Stimulated activated CD4-positive, alpha-beta T cell treated with anti-CD3 and anti-CD28 coated beads, Interleukin-12 subunit alpha, Interleukin-12 subunit beta, amount 100 ng/mL, for 48 hours (primary cell): ENCODE results near the gene MSANTD4.
"Not testable (repeated sequence)": the region's sequence is repeated elsewhere in the genome, so short reads cannot be mapped to it uniquely, and the experiment has no call there.

Source experiments
- DNase-seq, 3 donors: peaks; one replicate each; pipeline ENCODE4 v3.0.0-alpha.2; 2020; ENCODE audit warnings: low read depth in 2 of 3, low spot score in 1 of 3

The MSANTD4 gene

DNA sequence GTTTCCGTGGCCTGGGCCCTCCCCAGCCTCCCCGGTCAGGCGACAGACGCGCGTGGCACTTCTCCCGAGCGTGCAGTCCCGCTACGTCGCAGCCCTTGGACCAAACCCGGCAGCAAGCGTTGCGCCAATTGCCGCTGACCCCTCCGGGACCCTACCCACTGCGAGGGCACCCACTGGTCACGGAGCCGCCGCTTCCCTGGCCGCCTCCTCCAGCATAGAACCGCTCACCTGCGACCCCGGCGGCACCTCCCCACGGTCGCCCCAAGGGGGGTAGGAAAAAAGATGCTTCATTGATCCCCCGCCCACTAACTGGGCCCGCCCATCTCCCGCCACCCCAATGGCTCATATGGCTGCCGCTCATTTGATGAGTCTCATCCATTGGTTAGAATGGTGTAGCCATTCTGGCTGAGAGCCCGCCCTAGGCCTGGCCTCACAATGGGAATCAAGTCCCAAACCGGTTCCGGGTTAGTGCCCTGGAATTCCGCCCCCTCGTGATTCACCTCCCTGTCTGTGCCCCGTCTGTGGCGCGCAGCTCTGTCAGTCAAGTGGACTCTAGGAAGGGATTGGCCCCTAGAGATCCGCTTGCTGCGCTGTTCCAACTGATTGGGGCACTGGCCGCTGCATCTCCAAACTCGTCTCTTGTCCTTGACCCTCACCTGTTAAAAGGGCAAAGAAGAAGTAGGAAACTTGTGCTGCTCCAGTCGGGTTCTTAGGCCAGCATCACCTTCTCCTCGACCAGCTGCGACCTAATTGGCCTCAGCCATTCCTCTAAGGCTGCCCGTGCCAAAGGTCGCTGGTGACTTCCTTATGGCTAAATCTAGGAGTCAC, at the start of gene MSANTD4:
MSANTD4 (minus strand) TSS at position 274 of the 828 bp plus-strand sequence. CDS start 11,323 bp downstream, outside the sequence.
- DNase-seq, result peak; percentile 93 to 99 (median 95)

GRCh38 chr11:106070606-106071005, 48.6 kb upstream of the MSANTD4 start:
- no peak for DNase-seq

DNA sequence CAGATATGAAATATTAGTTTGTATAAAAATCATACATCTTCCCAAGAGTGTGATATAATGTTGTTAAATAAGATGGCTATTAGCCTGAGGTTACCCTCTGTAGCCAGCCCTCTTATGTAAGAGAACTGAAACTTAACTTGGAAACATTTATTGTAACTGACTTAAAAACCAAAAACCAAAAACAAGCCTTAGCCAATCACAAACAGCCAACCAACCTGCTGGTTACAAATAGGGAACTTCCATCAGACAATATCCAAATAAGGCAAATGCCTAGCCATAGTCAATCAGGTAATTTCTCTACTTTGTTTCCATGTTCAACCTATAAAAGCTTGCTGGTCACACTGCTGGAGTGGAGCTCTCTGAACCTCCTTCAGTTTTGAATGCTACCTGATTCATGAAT, 41.0 kb upstream of the MSANTD4 start:
- DNase-seq, result no peak

- DNase-seq, result no peak
Observed at GRCh38 chr11:106061954-106062949, 40.2 kb upstream of the MSANTD4 start.

DNA sequence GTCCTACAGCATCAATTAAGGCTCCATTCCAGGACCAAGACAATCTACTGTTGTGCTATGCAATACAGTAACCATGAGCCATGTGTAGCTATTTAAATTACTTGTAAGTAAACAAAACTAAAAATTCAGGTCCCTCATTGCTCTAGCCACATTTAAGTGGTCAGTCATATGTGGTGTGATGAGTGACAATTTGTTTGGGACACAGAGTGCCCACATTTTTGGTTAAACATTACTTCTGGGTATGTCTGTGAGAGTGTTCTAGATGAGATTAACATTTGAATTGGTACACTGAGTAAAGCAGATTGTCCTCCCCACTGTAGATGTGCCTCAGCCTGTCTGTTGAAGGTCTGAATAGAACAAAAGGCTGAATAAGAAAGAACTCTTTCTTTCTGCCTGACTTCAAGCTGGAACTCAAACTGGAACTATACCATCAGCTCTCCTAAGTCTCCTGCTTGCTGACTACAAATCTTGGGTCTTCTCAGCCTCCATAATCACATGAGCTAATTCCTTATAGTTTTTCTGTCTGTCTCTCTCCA, 39.3 kb upstream of the MSANTD4 start:
- DNase-seq, result no peak

- DNase-seq, result no peak
Observed at GRCh38 chr11:106059617-106060016, 37.6 kb upstream of the MSANTD4 start.

DNA sequence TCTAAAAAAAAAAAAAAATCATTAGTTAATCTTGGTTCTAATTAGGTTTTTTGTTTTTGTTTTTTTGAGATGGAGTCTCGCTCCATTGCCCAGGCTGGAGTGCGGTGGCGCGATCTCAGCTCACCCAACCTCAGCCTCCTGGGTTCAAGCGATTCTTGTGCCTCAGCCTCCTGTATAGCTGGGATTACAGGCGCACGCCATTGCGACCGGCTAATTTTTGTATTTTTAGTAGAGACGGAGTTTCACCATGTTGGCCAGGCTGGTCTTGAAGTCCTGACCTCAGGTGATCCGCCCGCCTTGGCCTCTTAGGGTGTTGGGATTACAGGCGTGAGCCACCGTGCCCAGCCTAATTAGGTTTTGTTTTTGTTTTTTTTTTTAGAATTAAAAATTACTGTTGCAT, 36.3 kb upstream of the MSANTD4 start:
- DNase-seq, result not testable (repeated sequence)

- DNase-seq, result no peak
Observed at GRCh38 chr11:106051103-106051502, 29.1 kb upstream of the MSANTD4 start.

- DNase-seq, result no peak
Observed at GRCh38 chr11:106049727-106050476, 27.9 kb upstream of the MSANTD4 start.

- DNase-seq, result no peak
Observed at GRCh38 chr11:106047631-106048030, 25.6 kb upstream of the MSANTD4 start.

DNA sequence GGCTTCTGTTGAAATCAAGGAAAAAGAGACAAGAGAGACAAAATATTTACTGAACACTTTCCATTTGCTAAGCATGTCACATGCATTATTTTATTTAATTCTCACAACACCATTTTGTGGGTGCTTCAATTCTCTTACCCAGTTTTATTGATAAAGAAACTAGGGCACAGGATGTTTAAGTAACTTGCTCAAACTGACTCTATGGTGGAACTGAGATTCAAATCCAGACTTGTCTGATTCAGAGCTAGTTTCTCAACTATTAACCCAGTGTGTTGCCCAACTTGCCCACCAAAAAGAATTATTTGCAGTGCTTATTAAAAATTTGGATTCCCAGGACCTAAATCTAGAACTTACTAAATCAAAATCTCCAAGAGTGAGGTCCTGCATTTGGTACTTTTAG, 21.5 kb upstream of the MSANTD4 start:
- DNase-seq, result no peak

GRCh38 chr11:106032861-106033260, 10.8 kb upstream of the MSANTD4 start:
- no peak for DNase-seq

GRCh38 chr11:106031936-106032335, 9.9 kb upstream of the MSANTD4 start:
- no peak for DNase-seq

- DNase-seq, result no peak
Observed at GRCh38 chr11:106031202-106031810, 9.3 kb upstream of the MSANTD4 start.

- DNase-seq, result no peak
Observed at GRCh38 chr11:106030609-106031008, 8.6 kb upstream of the MSANTD4 start.

GRCh38 chr11:106022795-106023275, 795 bp upstream of the MSANTD4 start:
- no peak for DNase-seq

GRCh38 chr11:106021181-106021966, 666 bp downstream of the MSANTD4 start:
- no peak for DNase-seq

GRCh38 chr11:106017093-106017492, 4.9 kb downstream of the MSANTD4 start:
- DNase-seq, result no peak

DNA sequence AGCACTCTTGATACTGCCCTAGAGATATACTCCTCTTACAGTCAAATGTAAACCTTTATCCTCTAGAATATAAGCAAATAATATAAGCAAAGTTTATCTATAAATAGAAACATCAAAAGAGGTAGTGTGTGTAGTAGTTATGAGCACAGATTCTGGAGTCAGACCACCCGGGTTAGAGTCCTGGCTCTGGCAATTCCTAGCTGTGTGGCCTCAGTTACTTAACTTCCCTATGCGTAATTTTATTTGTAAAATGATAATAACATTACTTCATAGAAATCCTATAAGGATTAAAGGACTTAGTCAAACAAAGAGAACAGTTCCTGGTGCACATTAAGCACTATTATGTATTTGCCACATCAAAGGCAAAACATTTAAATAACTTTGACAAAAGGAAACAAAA, 7.0 kb downstream of the MSANTD4 start:
- DNase-seq, result no peak
